Panc1 (cell line): ENCODE measurements around the gene TIMM44.

Experiments used
- CTCF ChIP-seq: fragments of 450-650 bp; IDR thresholded peaks from 2 replicates; pipeline ENCODE4 v1.5.1; 2017; ENCODE audit warnings: mild to moderate bottlenecking
- SIN3A ChIP-seq: IDR thresholded peaks from 2 replicates; pipeline ENCODE4 v1.6.1; 2012; ENCODE audit warnings: low read depth, mild to moderate bottlenecking, low read length, moderate library complexity, borderline replicate concordance; ENCODE audit not compliant: insufficient read depth

GRCh38 chr19:7933411-7933810 is 10.1 kb downstream of the TIMM44 start:
- TF ChIP-seq CTCF (no peak; the same call in 1 of the 2 replicates), SIN3A (no peak)
